ENCODE measurements around the gene DLX5.

DNA sequence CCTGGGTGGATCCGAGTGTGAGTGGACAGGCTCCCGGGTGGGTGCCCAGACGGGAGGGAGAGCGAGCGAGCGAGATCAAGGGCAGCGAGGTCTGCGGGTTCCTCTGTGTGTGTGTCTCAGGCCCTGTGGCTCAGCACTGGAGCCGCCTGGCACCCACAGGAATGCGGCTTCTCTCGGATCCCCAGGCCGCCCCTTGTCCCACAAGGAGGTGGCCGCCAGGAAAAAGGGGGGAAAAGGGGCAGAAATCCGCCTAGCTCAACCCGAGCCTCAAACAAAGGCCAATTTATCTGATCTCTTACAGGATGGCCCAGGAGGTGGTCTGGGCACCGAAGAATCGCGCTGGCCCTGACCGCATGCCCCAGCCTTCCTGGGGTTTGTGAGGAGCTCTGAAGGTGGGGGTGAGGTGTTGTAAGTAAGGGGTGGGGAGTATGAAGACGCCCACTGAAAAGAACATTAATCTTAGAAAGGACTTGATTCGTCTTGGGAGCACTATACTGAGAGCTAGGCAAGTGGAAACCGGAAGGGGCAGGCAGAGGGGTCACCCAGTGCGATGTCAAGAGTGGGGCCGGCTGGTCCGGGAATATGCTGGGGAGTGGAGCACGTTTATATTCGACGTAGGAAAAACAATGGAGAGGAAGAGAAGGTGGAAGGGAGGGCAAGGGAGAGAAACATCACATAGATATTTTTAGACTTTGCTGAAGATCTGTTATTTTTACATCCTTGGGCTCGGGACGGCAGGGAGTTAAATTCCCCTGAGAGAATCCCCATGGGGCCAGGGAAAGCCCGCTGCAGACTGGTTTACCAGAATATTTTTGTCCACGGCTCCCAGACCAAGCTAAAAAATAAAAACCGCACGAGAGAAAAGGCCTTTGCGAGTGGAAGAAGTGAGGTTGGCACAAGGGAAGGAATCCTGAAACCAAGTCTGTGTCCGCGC lies 7.2 kb downstream of the DLX5 start:
- TF ChIP-seq EZH2 (IDR thresholded peaks at IDR 0.05; ENCODE audit: insufficient read depth, poor library complexity, severe bottlenecking), result peak; percentile 87
- no peak for TF ChIP-seq EZH2phosphoT487 (IDR thresholded peaks at IDR 0.05; ENCODE audit: insufficient read depth, low read depth)
